Caco-2 (cell line): ENCODE results near the gene LENG9. TPM values are rescaled to one million over a fixed set of nuclear protein-coding genes. Genes with fewer than 3 reads are reported as not detected.

ENCODE experiments used
- BruUV-seq: library from RNA; stranded (reverse); fragments of 400-500 nt; replicated peaks from 2 replicates; lab custom pipeline; 2021; lab: Mats Ljungman, UMichigan
- CTCF ChIA-PET: fragments of 300-600 bp; sonication (Branson Sonifier 250); formaldehyde crosslinking; loops from one replicate; lab custom pipeline; 2022; ENCODE audit warnings: antibody characterized with exemption; lab: Charles Lee
- POLR2A ChIA-PET: fragments of 300-600 bp; sonication (Branson Sonifier 250); formaldehyde crosslinking; loops from one replicate; lab custom pipeline; 2022; ENCODE audit warnings: antibody characterized with exemption; lab: Charles Lee
- DNase-seq, 2 experiments: peaks; one replicate each; pipeline versions ENCODE4 v3.0.0 to v3.0.0-alpha.2; 2020 to 2022
- H3K27me3 ChIP-seq: replicated peaks from 2 replicates; pipeline ENCODE4 v1.6.0; 2011; ENCODE audit warnings: low read length; ENCODE audit not compliant: control insufficient read depth, insufficient read depth
- H3K36me3 ChIP-seq: 2 replicates; pipeline ENCODE4 v1.5.1; 2011; ENCODE audit warnings: low read length; ENCODE audit not compliant: control insufficient read depth, insufficient read depth
- H3K4me1 ChIP-seq: fragments of 250-450 bp; sonication (Bioruptor Pico); 2 replicates; pipeline ENCODE4 v1.5.1; 2020; ENCODE audit warnings: mild to moderate bottlenecking
- H3K4me3 ChIP-seq: 2 replicates; pipeline ENCODE4 v1.5.1; 2011; ENCODE audit warnings: low read depth, mild to moderate bottlenecking, control low read depth, low read length
- H3K9me3 ChIP-seq: fragments of 250-450 bp; sonication (Bioruptor Pico); 2 replicates; pipeline ENCODE4 v1.5.1; 2020; ENCODE audit warnings: mild to moderate bottlenecking, moderate library complexity
- H3K27ac Mint-ChIP-seq: one replicate; pipeline ENCODE4 v1.8.0; 2022; ENCODE audit warnings: mixed read lengths; ENCODE audit not compliant: unreplicated experiment
- H3K27me3 Mint-ChIP-seq: one replicate; pipeline ENCODE4 v1.8.0; 2022; ENCODE audit warnings: mixed read lengths; ENCODE audit not compliant: insufficient read depth, unreplicated experiment
- H3K36me3 Mint-ChIP-seq: one replicate; pipeline ENCODE4 v1.8.0; 2022; ENCODE audit warnings: mild to moderate bottlenecking, mixed read lengths; ENCODE audit not compliant: insufficient read depth, unreplicated experiment
- H3K4me1 Mint-ChIP-seq: one replicate; pipeline ENCODE4 v1.8.0; 2022; ENCODE audit warnings: low read depth, mixed read lengths; ENCODE audit not compliant: unreplicated experiment
- H3K4me3 Mint-ChIP-seq: one replicate; pipeline ENCODE4 v1.8.0; 2022; ENCODE audit warnings: mild to moderate bottlenecking, moderate library complexity, mixed read lengths; ENCODE audit not compliant: unreplicated experiment
- H3K9me3 Mint-ChIP-seq: one replicate; pipeline ENCODE4 v1.8.0; 2022; ENCODE audit warnings: mixed read lengths; ENCODE audit not compliant: unreplicated experiment
- intact Hi-C: fragments of 100-400 bp; cut with micrococcal nuclease; formaldehyde crosslinking; loops from one replicate; pipeline ENCODE4 v1.10.0; 2022; ENCODE audit not compliant: unreplicated experiment
- total RNA-seq: library from RNA; stranded (reverse); gene quantifications from 2 replicates; pipeline ENCODE4 v1.2.3, GENCODE V29; 2022
- TF ChIP-seq, protein P1 (sequence below), 2 experiments: fragments of 200-600 bp in 1 of 2; IDR thresholded peaks; 1 replicate in 1 of 2; 2 replicates in 1 of 2; pipeline versions ENCODE4 v1.5.1 to v1.8.0; 2011 to 2022; ENCODE audit warnings: antibody characterized with exemption in 1 of 2, control low read depth in 1 of 2, inconsistent platforms in 1 of 2, low read depth in 1 of 2, low read length in 1 of 2, mild to moderate bottlenecking in 1 of 2, moderate library complexity in 1 of 2; ENCODE audit not compliant: insufficient read depth in 1 of 2, severe bottlenecking in 1 of 2, unreplicated experiment in 1 of 2

The LENG9 gene
- total RNA-seq, 1 experiment from 2014 or later = 6.7 TPM

DNA sequence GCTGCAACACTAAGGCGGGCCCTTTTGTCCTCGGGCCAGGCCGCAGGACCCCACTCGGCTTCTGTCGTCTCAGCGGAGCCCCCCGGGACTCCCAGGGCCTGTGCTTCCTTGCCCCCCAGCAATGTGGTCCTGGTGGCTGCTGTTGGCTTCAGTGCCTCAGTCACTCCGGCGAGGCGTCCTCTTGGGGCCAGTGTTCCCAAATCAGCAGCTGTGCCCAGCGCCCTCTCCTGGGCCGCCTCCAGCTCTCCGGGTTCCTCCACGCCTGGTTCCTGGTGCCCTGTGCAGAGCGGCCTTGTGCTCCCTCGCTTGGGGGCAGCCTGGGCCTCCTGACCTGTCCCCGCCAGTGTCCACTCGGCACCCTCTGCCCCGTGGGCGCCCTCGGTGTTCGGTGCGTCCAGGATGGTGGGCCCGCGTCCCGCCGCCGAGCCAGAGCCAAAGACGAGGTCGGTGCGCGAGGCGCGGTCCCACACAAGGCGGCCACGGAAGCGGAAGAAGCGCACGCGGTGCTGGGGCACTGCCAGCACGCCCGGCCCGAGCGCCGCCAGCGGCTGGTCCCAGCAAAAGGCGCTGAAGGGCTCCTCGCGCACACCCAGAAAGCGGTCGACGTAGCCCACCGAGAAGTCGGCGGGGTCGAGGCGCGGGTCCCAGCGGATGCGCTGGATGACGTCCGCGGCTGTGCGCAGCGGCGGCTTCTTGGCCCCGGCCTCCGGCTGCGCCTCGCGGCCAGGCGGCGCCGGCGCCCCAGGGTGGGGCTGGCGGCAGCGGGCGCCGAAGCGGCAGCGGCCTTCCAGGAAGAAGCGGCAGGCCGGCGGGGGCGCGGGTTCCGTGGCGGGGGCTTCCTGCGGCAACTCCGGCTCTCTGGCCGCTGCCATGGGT lies 685 bp downstream of the LENG9 start:
- POLR2A ChIA-PET = interaction anchor here (0.6 to 3.1 kb wide), 7 partner anchors 9 to 600 kb away, joined by 3 to 48 read pairs (median 4); partner anchors contain the start of genes CNOT3, LENG8, MBOAT7 and TSEN34
- Mint-ChIP-seq H3K27ac (peak overlapping the region; percentile 99), H3K36me3 (peaks cover 80% of the 10 kb centered on the region), H3K4me3 (peak overlapping the region; percentile 92), H3K9me3 (no peaks in the 10 kb centered on the region), H3K4me1 (peaks cover 25% of the 10 kb centered on the region), H3K27me3 (no peaks in the 10 kb centered on the region)
- peaks cover 4% of the 10 kb centered on the region; the same call in 1 of the 2 replicates for H3K36me3 ChIP-seq
- intact Hi-C loops = loop anchor here (5.0 kb wide), 2 partner anchors 271 to 1679 kb away; partner anchors contain the start of genes TSEN34 and ZNF444
- H3K4me3 ChIP-seq = peak overlapping the region; percentile 69
- peaks cover 15% of the 10 kb centered on the region for H3K4me1 ChIP-seq
- BruUV-seq = TSS peak; percentile 51
- peak; percentile 71 to 81 for DNase-seq
- TF ChIP-seq, protein P1, sequence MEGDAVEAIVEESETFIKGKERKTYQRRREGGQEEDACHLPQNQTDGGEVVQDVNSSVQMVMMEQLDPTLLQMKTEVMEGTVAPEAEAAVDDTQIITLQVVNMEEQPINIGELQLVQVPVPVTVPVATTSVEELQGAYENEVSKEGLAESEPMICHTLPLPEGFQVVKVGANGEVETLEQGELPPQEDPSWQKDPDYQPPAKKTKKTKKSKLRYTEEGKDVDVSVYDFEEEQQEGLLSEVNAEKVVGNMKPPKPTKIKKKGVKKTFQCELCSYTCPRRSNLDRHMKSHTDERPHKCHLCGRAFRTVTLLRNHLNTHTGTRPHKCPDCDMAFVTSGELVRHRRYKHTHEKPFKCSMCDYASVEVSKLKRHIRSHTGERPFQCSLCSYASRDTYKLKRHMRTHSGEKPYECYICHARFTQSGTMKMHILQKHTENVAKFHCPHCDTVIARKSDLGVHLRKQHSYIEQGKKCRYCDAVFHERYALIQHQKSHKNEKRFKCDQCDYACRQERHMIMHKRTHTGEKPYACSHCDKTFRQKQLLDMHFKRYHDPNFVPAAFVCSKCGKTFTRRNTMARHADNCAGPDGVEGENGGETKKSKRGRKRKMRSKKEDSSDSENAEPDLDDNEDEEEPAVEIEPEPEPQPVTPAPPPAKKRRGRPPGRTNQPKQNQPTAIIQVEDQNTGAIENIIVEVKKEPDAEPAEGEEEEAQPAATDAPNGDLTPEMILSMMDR (IDR thresholded peaks at IDR 0.05; ENCODE audit: insufficient read depth in 1 of 2, low read depth in 1 of 2, low read length in 1 of 2, severe bottlenecking in 1 of 2, unreplicated experiment in 1 of 2) = peak in 1 of 2 experiments; percentile 55
- no peaks in the 10 kb centered on the region for H3K27me3 ChIP-seq
- CTCF ChIA-PET = interaction anchor here (0.6 to 1.9 kb wide), 6 partner anchors 14 to 684 kb away, joined by 3 to 12 read pairs (median 3); partner anchors contain the start of genes LENG8 and MBOAT7
- no peaks in the 10 kb centered on the region for H3K9me3 ChIP-seq

DNA sequence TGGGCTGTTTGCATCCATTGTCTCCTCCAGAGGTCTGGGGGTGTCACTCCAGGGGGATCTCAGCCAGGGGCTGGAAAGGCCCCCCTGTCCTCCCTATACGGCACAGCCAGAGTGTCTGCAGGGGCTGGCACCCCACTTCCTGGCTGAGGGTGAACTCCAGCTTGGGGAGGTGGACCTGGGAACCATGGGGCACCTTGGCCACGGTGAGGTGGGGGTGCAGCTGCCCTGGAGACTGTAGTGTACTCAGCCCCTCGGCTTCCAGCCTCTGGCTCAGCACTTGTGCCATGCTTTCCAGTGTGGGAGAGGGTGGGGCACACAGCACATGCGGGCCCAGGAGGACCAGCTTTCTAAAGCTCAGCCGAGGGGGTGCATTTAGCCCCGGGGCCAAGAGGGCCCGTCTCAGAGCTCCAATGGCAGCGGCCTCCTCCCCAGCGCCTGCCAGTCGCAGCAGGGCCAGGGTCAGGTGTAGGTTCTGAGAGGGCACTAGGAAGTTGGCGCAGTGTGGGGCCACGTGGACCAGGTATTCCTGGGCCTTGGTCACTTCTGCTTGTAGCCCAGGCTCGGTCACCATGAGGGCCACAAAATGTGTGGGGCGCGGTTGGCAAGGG lies 1.4 kb downstream of the LENG9 start:
- no peak for DNase-seq
- Histone ChIP-seq H3K36me3 (peaks cover 7% of the 10 kb centered on the region; the same call in 1 of the 2 replicates), H3K9me3 (no peaks in the 10 kb centered on the region), H3K4me3 (peak overlapping the region; percentile 69), H3K27me3 (no peaks in the 10 kb centered on the region), H3K4me1 (peaks cover 15% of the 10 kb centered on the region)
- intact Hi-C loops = loop anchor here (5.0 kb wide), 2 partner anchors 270 to 1680 kb away; partner anchors contain the start of genes TSEN34 and ZNF444
- ChIA-PET POLR2A (interaction anchor here (0.6 to 3.1 kb wide), 4 partner anchors 9 to 273 kb away, joined by 3 to 48 read pairs (median 4); partner anchors contain the start of genes LENG8 and MBOAT7), CTCF (interaction anchor here (0.6 to 1.9 kb wide), 2 partner anchors 14 to 15 kb away, joined by 3 to 12 read pairs; partner anchors contain the start of gene LENG8)
- no peaks in the 10 kb centered on the region for H3K27me3 Mint-ChIP-seq
- no peaks in the 10 kb centered on the region for H3K9me3 Mint-ChIP-seq
- no TSS peak for BruUV-seq
- peak overlapping the region; percentile 67 for H3K27ac Mint-ChIP-seq
- peaks cover 87% of the 10 kb centered on the region for H3K36me3 Mint-ChIP-seq
- TF ChIP-seq, protein P1 (IDR thresholded peaks at IDR 0.05; ENCODE audit: insufficient read depth in 1 of 2, low read depth in 1 of 2, low read length in 1 of 2, severe bottlenecking in 1 of 2, unreplicated experiment in 1 of 2) = no peak
- peaks cover 25% of the 10 kb centered on the region for H3K4me1 Mint-ChIP-seq
- H3K4me3 Mint-ChIP-seq = peak overlapping the region; percentile 92
